ENCODE data around the gene MFAP4.

Gene MFAP4

GRCh38 chr17:19381361-19381740 lies 5.6 kb downstream of the MFAP4 start:
- no peaks in the 10 kb centered on the region for H3K9me3 ChIP-seq
- DNase-seq: no peak
- no peak overlapping the region for H3K4me3 ChIP-seq (ENCODE audit: low read depth, low read length)
- no peaks in the 10 kb centered on the region for H3K27me3 ChIP-seq
- no peak for TF ChIP-seq CTCF (IDR thresholded peaks at IDR 0.05; ENCODE audit: low read depth, low read length)
- no peaks in the 10 kb centered on the region for H3K4me1 ChIP-seq
- peaks cover 6% of the 10 kb centered on the region; the same call in 1 of the 2 replicates for H3K36me3 ChIP-seq

GRCh38 chr17:19380481-19381301 lies 6.3 kb downstream of the MFAP4 start:
- no peak for DNase-seq
- no peak overlapping the region for H3K4me3 ChIP-seq (ENCODE audit: low read depth, low read length)
- no peaks in the 10 kb centered on the region for H3K4me1 ChIP-seq
- peaks cover 6% of the 10 kb centered on the region; the same call in 1 of the 2 replicates for H3K36me3 ChIP-seq
- no peak for TF ChIP-seq CTCF (IDR thresholded peaks at IDR 0.05; ENCODE audit: low read depth, low read length)
- no peaks in the 10 kb centered on the region for H3K27me3 ChIP-seq
- no peaks in the 10 kb centered on the region for H3K9me3 ChIP-seq

DNA sequence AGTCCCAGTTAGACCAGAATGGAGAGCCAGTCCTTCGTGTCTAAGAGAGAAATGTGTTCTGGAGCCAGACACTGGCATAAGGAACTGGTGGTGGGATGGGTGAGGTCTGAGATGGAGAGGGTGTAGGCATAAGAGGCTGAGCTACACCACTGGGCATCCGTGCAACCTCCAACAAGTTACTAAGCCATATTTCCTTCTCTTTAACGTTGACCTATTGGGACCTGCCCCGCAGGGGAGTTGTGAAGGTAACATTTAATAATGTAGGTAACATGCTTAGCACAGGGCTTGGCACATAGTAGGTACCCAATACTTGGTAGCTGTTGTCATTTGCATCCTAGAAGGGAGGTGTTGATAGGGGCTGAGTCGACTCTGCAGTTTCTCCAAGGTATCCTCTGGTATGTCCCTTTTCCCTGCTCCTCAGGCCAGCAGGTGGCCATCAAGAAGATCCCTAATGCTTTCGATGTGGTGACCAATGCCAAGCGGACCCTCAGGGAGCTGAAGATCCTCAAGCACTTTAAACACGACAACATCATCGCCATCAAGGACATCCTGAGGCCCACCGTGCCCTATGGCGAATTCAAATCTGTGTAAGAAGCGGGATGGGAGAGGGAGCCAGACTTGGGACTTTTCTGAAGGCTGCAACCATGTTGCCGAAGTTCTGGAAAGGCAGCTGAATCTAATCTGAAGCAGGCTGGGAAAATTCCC lies 7.5 kb downstream of the MFAP4 start:
- H3K4me1 ChIP-seq: no peaks in the 10 kb centered on the region
- peaks cover 6% of the 10 kb centered on the region; the same call in 1 of the 2 replicates for H3K36me3 ChIP-seq
- H3K9me3 ChIP-seq: no peaks in the 10 kb centered on the region
- no peak for TF ChIP-seq CTCF (IDR thresholded peaks at IDR 0.05; ENCODE audit: low read depth, low read length)
- peak overlapping the region; percentile 78 for H3K4me3 ChIP-seq (ENCODE audit: low read depth, low read length)
- no peaks in the 10 kb centered on the region for H3K27me3 ChIP-seq
- DNase-seq: no peak

GRCh38 chr17:19378416-19379360 lies 8.3 kb downstream of the MFAP4 start, which contains the start of gene MAPK7:
TSS of gene MAPK7 (plus strand) at chr17:19378498. CDS start at chr17:19378901, 403 bp downstream.
- H3K9me3 ChIP-seq: no peaks in the 10 kb centered on the region
- peaks cover 6% of the 10 kb centered on the region; the same call in 1 of the 2 replicates for H3K36me3 ChIP-seq
- no peak for DNase-seq
- no peaks in the 10 kb centered on the region for H3K4me1 ChIP-seq
- no peaks in the 10 kb centered on the region for H3K27me3 ChIP-seq
- H3K4me3 ChIP-seq (ENCODE audit: low read depth, low read length): peak within 1 kb of the TSS; percentile 78
- no peak for TF ChIP-seq CTCF (IDR thresholded peaks at IDR 0.05; ENCODE audit: low read depth, low read length)

DNA sequence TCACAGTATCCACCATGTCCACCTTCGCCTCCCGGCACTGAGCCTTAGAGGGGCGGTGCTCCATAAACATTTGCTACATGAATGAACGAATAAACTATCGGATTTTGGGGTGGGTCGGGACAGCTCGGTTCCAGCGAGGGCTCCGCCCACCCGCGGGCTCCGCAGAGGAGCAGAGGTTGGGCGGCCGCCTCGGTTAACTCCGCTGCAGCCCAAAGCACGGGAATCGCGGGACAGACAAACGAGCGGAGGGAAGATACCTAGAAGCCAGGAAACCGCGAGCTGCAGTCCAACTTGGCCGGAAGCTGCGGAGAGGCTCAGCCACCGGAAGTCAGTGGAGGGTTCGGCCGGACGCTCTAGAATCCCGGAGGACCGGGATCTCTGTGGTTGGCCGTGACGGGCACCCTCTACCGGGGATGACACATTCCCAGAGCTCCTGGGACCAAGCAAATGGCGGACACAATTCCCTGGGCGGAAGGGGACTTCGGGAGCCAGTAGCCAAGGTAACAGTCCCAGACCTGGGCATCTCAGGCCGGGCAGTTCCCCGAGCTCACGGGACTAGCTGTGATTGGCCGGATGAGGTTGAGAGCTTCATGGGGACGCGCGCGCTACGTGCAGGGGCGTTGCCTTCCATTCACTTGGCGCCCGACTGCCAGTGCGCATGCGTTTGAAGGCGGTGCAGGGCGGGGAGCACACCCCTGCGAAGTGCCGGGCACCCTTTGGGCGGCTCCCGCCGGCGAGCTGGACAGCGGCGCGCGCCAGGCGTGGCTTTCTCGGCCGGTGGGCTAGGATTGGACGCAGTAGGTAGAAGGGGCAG lies 9.2 kb downstream of the MFAP4 start:
- Histone ChIP-seq H3K9me3 (no peaks in the 10 kb centered on the region), H3K36me3 (peaks cover 6% of the 10 kb centered on the region; the same call in 1 of the 2 replicates), H3K27me3 (no peaks in the 10 kb centered on the region), H3K4me3 (ENCODE audit: low read depth, low read length) (peak overlapping the region; percentile 78), H3K4me1 (no peaks in the 10 kb centered on the region)
- no peak for TF ChIP-seq CTCF (IDR thresholded peaks at IDR 0.05; ENCODE audit: low read depth, low read length)
- peak; percentile 94 for DNase-seq
